Esophagus mucosa (tissue), 1 donor: Measurements from ENCODE around the gene PACRG. TPM values are rescaled to one million over a fixed set of nuclear protein-coding genes. Genes with fewer than 3 reads are reported as not detected.
"Not testable (repeated sequence)": the region's sequence is repeated elsewhere in the genome, so short reads cannot be mapped to it uniquely, and the experiment has no call there.

Experiments used
- ATAC-seq: fragments of 200-7000 bp; cut with Tn5 transposase; one replicate; pipeline ENCODE4 v1.9.1; 2020
- total RNA-seq: library from RNA; stranded (reverse); gene quantifications from one replicate; pipeline ENCODE4 v1.2.4, GENCODE V29; 2023
- donor health status: DM: yes; HTN: yes; CAD: no.

PACRG gene
- total RNA-seq, 1 donor from 2014 or later = 0.76 TPM

DNA sequence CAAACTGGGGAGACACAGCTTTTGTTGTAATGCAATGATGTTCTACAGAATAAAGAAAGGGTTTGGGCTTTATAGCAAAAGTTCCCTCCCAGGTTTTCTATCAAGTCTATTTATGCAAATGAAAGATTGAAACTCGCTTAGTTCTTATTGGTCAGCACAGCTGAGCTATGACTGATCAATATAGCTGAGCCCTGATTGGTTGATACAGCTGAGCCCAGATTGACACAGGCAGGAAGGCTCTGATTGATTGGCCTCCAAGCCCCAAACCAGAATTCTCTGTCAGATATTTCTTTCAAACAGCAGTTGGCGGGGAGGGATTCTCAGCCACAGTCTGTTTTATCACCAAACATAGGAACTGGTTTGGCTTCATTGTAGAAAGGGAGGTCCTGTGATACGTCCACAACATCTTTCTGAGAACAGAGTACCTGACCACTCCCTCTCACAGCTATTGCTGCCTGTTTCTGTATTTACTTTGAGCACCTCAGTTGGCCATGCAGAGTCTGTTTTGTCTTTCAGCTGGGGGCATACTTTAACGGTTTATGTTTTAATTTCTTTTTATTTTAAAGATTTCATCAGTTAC is 223.5 kb downstream of the PACRG start:
- no peak for ATAC-seq

DNA sequence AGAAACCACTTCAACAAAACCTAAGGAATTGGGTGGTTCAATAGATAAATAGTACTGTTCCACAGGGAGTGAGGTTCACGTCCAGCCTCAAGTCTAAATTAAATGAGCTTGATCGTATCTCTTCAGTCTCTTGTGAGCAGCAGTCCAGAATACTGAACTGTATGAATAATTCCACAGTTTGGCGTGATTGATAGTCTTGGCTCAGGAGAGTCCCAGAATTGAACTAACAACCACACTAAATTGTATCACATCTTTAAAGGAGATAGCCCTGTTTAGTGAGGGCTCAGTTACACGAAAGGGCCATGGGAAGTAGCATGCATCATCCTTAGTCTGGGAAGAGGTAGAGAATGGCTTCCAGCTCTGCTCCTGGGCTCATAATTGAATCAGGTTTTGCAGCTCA is 224.6 kb downstream of the PACRG start:
- ATAC-seq = no peak

GRCh38 chr6:162957062-162957461 is 229.3 kb downstream of the PACRG start:
- ATAC-seq = no peak

DNA sequence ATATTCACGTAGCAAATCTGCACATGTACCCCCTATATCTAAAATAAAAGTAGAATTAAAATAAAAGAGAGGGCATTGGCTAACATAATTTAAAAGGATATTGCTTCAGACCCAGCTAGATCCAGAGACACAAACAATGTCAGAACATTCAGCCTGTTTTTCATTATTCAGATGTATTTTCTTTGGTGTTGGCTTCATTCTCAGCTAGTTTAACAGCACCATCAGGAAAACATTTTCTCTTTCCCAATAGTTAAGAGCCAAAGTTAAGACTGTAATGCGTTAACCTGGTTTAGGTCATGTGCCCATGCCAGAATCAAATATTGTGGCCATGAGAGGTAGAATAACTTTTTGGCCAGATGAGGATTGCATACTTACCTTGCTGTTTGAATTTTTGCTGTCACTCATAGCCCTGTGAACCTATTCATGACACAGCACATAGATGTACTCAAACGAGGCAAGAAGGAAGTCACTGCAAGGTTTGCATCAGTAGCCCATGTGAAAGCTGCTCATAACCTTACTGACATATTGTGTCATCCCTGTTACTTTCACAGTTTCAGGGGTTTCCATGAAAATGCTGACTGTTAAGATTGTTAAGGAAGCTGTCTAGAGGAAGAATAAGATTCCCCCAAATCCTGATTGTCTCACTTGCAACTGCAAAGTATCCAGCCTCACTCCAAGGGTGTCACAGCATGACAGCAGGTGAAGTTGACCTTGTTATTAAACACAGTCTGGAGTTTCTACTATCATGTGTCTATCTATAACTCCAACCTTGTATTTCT is 233.1 kb downstream of the PACRG start:
- ATAC-seq = no peak

DNA sequence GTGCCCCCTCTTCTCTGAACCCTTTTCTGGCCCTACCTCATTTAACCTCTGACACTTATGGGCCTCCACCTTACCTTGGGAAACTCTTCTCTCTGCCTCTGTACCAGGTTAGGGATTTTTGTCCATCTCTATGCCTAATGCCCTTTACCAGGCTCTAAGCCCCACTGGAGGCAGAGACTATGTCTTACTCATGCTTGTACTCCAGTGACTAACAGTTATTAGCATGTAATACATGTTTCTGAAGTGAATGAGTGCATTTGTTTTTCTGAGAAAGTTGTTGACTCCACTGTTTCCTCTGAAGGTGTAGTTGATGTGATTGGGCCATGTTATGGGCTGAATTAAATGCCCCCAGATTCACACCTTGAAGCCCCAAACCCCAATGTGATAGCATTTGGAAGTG is 234.3 kb downstream of the PACRG start:
- ATAC-seq = no peak

GRCh38 chr6:162963861-162964260 is 236.1 kb downstream of the PACRG start:
- ATAC-seq = no peak

DNA sequence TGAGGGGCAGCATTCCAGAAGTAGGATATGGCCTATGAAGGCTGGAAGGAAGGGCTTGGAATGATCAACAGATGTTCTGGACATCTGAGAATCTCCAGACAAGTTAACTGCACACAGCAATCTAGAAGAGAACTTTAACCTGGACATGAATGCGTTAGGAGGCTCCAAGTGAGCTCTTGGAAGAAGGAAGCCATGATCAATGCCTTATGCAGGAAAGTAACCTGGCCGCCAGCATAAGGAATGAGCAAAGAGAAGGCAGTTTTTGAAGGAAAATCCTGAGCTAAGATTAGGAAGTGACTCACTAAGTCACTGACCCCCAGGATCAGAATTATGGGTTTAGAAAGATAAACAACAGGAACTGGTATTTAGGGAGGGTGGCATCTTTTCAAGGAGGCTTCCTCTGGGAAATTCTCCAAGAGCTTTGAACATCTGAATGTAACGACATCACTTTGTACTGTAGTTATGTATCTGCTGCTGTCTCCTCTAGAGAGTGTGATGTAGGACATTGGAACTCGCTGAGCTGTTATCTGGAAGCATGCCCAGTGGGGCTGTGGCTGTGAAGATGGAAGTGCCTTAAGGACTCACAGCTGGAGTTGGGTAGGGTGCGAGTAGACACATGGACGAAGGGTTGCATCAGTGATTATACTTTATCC is 236.8 kb downstream of the PACRG start:
- no peak for ATAC-seq

DNA sequence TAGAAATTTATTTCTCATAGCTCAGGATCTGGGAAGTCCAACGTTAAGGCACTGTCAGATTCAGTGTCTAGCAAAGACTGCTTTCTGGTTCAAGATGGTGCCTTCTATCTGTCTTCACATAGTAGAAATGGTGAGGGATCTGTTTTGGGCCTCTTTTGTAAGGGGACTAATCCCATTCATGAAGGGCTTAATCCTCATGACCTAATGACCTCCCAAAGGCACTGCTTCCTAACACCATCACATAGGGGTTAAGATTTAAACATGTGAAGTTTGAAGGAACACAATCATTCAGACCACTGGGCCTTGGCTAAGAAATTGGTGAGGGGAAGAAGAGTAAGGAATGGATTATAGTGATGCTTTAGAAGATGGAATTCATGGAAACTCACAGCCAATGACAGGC is 237.6 kb downstream of the PACRG start:
- ATAC-seq = no peak

DNA sequence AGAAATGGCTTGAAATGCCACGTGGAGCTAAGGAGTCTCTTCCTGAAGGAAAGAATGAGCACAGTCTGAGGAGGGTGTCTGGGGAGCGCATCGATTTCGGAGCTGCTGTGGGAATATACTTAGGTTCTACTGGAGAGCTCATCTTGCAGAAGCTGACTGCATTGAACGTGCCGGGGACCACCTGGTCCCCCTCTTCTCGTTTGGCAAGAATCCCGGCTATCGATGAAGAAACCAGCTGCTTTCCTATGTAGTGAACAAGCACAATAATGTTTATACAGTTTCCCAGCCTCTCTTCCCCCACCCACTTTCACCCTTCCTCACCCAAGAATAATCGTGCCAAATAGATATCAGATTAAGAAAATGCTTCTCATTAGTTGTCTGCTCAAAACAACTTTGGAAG is 242.5 kb downstream of the PACRG start:
- ATAC-seq = no peak

DNA sequence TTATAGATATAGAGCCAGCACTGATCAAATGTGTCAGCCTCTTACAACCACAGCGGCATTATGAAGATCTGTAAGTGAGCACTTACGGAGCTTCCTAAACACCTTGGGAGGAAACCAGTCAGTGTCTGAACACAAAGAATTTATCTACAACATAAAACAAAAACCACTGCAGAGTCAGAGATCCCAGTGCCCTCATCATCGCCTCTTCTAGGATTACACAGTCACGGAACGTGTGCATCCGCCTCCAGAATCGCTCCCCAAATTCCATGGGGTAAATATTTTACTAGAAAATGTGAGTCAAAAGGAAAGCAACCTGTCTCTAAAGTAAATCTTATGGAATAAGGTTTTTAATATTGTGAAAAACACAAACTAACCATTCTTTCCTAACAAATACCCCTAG is 243.6 kb downstream of the PACRG start:
- no peak for ATAC-seq

GRCh38 chr6:162973151-162973872 is 245.5 kb downstream of the PACRG start:
- no peak for ATAC-seq

DNA sequence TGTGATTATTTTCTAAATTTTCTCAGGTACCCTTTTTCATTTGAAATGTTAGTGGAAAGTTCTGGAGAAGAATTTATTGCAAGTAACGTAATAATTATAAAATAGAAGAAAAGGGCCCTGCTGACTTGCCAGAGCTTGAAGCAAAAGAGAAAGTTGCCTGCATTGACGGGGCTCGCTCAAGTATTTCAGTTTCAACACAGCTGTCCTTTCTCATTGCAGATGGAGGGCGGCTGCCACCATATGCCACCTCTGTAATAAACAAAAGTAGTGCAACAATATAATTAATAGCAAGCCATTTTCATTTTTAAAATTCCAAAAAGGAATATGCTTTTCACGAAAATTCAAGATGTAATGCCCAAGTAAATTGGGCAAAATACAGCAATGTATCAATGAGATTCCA is 246.2 kb downstream of the PACRG start:
- ATAC-seq = no peak

DNA sequence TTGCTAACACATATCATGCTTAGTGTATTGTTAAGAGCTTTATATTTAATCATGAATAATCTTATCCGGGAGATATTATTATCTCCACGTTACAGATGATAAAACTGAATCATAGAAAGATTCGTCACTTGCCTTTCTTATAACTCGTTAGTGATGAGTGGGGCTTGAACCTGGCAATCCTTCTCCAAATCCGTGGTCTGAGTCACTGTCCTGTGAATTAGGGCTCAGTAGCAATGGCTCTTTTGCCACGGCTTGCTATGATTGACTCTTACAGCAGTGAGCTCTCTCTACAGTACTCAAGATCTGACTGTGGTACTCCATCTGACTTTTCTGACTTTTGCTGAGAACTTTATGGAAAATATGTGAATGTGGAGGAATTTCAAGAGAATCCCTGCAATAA is 246.9 kb downstream of the PACRG start:
- ATAC-seq = no peak

DNA sequence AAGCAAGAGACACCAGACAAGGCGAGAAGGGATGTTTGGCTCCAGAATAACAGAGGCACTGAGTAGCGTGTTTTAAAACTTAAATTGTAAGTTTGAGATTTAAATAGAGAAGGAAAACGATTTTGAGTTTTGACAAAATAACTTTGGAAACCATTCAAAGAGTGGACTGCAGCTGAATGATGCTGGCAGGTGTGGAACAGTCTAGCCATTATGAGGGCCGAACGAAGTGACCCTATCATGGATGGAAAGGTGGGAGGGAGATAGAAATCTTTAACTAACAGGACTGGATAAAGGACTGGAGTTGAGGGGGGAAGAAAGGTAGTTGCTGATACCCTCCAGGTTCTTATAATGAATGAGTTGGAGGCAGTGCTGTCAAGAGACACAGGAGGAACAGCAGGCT is 248.4 kb downstream of the PACRG start:
- no peak for ATAC-seq

- ATAC-seq = not testable (repeated sequence)
These were observed 255.5 kb downstream of the PACRG start for GRCh38 chr6:162983234-162983633.

DNA sequence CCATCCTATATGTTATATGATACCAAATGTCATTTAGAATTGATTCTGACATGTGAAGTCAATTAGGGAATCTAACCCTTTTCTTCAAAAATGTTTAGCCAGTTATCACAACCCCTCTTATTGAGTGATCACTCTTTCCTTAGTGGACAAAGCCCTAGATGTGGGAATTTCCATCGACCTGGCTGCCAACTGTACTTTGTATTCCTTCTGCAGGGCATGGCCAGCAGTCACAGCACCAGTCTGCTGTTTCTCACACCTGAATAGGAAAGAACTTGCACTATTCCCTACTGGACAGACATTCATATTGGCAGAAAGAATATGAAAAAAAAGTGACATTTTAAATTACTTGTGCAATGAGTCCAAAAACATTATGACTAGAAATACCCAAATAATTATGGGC is 271.0 kb downstream of the PACRG start:
- ATAC-seq = no peak

- ATAC-seq = peak; percentile 95
These were observed 272.0 kb downstream of the PACRG start for GRCh38 chr6:162999575-163000285.

DNA sequence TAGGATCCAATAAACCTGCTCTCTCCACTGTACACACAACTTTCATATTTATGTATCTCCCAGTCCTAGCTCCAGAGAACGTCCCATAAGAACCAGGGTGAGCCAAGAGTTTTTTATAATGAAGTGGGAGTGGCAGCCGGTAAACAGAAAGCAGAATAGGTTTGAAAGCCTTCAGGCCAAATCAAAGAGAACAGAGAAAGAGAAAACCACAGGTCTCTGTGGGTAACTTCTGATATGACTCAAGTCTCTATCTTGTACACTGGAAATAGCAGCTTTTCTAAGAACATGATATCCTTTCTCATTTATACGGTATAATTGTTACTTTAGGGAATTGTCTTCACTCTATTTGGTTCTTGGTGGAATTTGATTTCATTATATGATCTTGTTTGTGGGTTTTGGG is 273.6 kb downstream of the PACRG start:
- peak; percentile 30 for ATAC-seq

- no peak for ATAC-seq
These were observed 280.4 kb downstream of the PACRG start for GRCh38 chr6:163008186-163008585.

GRCh38 chr6:163008626-163009025 is 280.9 kb downstream of the PACRG start:
- no peak for ATAC-seq

- ATAC-seq = no peak
These were observed 282.4 kb downstream of the PACRG start for GRCh38 chr6:163010145-163010544.

- no peak for ATAC-seq
These were observed 287.0 kb downstream of the PACRG start for GRCh38 chr6:163014736-163015135.

GRCh38 chr6:163017801-163018200 is 290.0 kb downstream of the PACRG start:
- no peak for ATAC-seq
